ENCODE data around the gene TIMM22.

DNA sequence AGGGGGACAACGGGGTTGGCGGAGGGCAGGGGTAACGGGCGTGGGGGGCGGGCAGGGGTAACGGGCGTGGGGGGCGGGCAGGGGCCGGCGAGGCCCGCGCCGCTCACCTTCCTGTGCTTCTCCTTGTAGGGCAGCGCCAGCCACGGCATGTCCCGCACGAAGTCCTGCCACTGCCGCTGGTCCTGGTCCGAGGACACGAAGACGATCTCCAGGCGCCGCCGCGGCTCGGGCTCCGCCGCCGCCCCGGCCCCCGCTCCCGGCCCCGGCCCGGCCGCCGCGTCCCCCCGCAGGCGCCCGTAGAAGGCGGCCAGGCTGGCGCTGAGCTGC is 17.8 kb upstream of the TIMM22 start:
- TF ChIP-seq, protein P1, sequence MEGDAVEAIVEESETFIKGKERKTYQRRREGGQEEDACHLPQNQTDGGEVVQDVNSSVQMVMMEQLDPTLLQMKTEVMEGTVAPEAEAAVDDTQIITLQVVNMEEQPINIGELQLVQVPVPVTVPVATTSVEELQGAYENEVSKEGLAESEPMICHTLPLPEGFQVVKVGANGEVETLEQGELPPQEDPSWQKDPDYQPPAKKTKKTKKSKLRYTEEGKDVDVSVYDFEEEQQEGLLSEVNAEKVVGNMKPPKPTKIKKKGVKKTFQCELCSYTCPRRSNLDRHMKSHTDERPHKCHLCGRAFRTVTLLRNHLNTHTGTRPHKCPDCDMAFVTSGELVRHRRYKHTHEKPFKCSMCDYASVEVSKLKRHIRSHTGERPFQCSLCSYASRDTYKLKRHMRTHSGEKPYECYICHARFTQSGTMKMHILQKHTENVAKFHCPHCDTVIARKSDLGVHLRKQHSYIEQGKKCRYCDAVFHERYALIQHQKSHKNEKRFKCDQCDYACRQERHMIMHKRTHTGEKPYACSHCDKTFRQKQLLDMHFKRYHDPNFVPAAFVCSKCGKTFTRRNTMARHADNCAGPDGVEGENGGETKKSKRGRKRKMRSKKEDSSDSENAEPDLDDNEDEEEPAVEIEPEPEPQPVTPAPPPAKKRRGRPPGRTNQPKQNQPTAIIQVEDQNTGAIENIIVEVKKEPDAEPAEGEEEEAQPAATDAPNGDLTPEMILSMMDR (IDR thresholded peaks at IDR 0.05 in 2 of 3, conservative IDR thresholded peaks at IDR 0.05 in 1 of 3; ENCODE audit: borderline replicate concordance in 1 of 3, insufficient read depth in 1 of 3, low read depth in 2 of 3, low read length in 2 of 3), result no peak
- TF ChIP-seq POLR2AphosphoS5 (IDR thresholded peaks at IDR 0.05; ENCODE audit: low read depth, low read length) (no peak), YY1 (IDR thresholded peaks at IDR 0.05; ENCODE audit: extremely low read depth, insufficient replicate concordance, low read depth, low read length) (no peak), SIN3A (IDR thresholded peaks at IDR 0.05; ENCODE audit: low read depth) (no peak), POLR2A (IDR thresholded peaks at IDR 0.05; ENCODE audit: borderline replicate concordance, extremely low read depth, insufficient read depth, insufficient read length) (no peak), EZH2 (IDR thresholded peaks at IDR 0.05) (no peak), ZFX (IDR thresholded peaks at IDR 0.05) (no peak), EZH2phosphoT487 (IDR thresholded peaks at IDR 0.05; ENCODE audit: borderline replicate concordance) (no peak), SRF (IDR thresholded peaks at IDR 0.05; ENCODE audit: low read depth) (no peak)
- TF ChIP-seq, protein P2, sequence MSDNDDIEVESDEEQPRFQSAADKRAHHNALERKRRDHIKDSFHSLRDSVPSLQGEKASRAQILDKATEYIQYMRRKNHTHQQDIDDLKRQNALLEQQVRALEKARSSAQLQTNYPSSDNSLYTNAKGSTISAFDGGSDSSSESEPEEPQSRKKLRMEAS (IDR thresholded peaks at IDR 0.05), result no peak
- TF ChIP-seq, protein P3, sequence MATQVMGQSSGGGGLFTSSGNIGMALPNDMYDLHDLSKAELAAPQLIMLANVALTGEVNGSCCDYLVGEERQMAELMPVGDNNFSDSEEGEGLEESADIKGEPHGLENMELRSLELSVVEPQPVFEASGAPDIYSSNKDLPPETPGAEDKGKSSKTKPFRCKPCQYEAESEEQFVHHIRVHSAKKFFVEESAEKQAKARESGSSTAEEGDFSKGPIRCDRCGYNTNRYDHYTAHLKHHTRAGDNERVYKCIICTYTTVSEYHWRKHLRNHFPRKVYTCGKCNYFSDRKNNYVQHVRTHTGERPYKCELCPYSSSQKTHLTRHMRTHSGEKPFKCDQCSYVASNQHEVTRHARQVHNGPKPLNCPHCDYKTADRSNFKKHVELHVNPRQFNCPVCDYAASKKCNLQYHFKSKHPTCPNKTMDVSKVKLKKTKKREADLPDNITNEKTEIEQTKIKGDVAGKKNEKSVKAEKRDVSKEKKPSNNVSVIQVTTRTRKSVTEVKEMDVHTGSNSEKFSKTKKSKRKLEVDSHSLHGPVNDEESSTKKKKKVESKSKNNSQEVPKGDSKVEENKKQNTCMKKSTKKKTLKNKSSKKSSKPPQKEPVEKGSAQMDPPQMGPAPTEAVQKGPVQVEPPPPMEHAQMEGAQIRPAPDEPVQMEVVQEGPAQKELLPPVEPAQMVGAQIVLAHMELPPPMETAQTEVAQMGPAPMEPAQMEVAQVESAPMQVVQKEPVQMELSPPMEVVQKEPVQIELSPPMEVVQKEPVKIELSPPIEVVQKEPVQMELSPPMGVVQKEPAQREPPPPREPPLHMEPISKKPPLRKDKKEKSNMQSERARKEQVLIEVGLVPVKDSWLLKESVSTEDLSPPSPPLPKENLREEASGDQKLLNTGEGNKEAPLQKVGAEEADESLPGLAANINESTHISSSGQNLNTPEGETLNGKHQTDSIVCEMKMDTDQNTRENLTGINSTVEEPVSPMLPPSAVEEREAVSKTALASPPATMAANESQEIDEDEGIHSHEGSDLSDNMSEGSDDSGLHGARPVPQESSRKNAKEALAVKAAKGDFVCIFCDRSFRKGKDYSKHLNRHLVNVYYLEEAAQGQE (IDR thresholded peaks at IDR 0.05; ENCODE audit: low read depth), result no peak

Measured in HCT116 (cell line).